ENCODE data around the gene GCNT2. TPM values are rescaled to one million over a fixed set of nuclear protein-coding genes. Genes with fewer than 3 reads are reported as not detected.

Gene GCNT2
- total RNA-seq, 1 donor from 2014 or later: 6.5 TPM

DNA sequence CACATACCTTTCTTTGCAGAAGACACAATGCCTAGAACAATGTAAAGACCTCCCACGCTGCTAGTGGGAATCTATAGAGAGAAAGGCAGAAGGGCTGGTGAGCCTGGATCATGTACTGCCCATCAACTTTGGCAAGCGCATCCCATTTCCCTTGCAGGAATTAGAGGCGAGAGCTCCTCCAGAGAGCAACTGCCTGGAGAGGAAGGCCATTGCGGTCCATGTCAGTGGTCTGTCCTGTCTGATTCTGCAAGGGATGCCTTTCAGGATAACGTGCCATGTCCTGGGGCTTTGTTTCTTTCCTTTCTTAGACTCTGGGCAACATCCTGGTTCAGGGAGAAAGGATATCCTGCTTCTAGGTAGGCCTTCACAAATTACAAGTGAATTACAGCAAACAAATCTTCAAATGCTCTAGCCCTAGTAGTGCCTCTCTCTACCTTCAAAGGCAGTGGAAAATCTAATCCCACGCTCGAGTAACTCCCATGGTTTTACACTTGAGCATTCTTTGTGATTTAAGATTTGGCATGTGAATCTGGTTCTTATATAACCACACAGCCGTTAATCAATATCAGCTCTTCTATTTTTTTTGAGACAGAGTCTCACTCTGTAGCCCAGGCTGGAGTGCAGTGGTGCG lies 38.5 kb downstream of the GCNT2 start:
- TF ChIP-seq CTCF (IDR thresholded peaks at IDR 0.05; ENCODE audit: insufficient read depth, low read length, poor library complexity, severe bottlenecking): no peak
- DNase-seq (ENCODE audit: low read depth): no peak
- Histone ChIP-seq H3K27me3 (ENCODE audit: control insufficient read depth, insufficient read depth, low read length) (no peaks in the 10 kb centered on the region), H3K36me3 (ENCODE audit: control insufficient read depth, insufficient read depth, low read length) (no peaks in the 10 kb centered on the region), H3K4me3 (ENCODE audit: low read depth, low read length) (no peak overlapping the region)

GRCh38 chr6:10561611-10562199 lies 40.6 kb downstream of the GCNT2 start:
- TF ChIP-seq CTCF (IDR thresholded peaks at IDR 0.05; ENCODE audit: insufficient read depth, low read length, poor library complexity, severe bottlenecking): no peak
- DNase-seq (ENCODE audit: low read depth): no peak
- Histone ChIP-seq H3K36me3 (ENCODE audit: control insufficient read depth, insufficient read depth, low read length) (no peaks in the 10 kb centered on the region), H3K4me3 (ENCODE audit: low read depth, low read length) (no peak overlapping the region), H3K27me3 (ENCODE audit: control insufficient read depth, insufficient read depth, low read length) (no peaks in the 10 kb centered on the region)

GRCh38 chr6:10564975-10565673 lies 44.0 kb downstream of the GCNT2 start:
- no peaks in the 10 kb centered on the region for H3K27me3 ChIP-seq (ENCODE audit: control insufficient read depth, insufficient read depth, low read length)
- H3K36me3 ChIP-seq (ENCODE audit: control insufficient read depth, insufficient read depth, low read length): no peaks in the 10 kb centered on the region
- no peak for TF ChIP-seq CTCF (IDR thresholded peaks at IDR 0.05; ENCODE audit: insufficient read depth, low read length, poor library complexity, severe bottlenecking)
- H3K4me3 ChIP-seq (ENCODE audit: low read depth, low read length): no peak overlapping the region
- no peak for DNase-seq (ENCODE audit: low read depth)

DNA sequence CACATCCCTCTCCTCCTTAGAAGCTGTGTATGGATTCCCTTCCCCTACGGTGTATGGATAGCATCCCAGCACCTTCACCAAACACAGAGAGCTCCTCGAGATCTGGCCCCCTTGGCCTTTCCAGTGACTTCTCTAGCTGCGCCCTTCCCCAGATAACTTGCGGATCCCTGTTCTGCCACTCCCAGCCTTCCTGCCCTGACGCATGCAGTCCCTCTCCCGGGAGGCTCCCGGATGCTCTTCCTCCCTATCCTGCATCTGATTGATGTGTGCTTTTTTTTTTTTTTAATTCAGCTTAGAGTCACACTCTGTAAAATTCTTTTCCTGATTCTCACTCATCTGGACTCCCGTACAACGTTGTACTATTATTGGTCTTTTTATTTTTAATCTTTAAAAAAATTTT lies 44.8 kb downstream of the GCNT2 start:
- Histone ChIP-seq H3K27me3 (ENCODE audit: control insufficient read depth, insufficient read depth, low read length) (no peaks in the 10 kb centered on the region), H3K4me3 (ENCODE audit: low read depth, low read length) (no peak overlapping the region), H3K36me3 (ENCODE audit: control insufficient read depth, insufficient read depth, low read length) (no peaks in the 10 kb centered on the region)
- no peak for TF ChIP-seq CTCF (IDR thresholded peaks at IDR 0.05; ENCODE audit: insufficient read depth, low read length, poor library complexity, severe bottlenecking)
- DNase-seq (ENCODE audit: low read depth): no peak

GRCh38 chr6:10567256-10568026 lies 46.3 kb downstream of the GCNT2 start:
- no peak overlapping the region for H3K4me3 ChIP-seq (ENCODE audit: low read depth, low read length)
- H3K27me3 ChIP-seq (ENCODE audit: control insufficient read depth, insufficient read depth, low read length): no peaks in the 10 kb centered on the region
- no peak for DNase-seq (ENCODE audit: low read depth)
- no peak for TF ChIP-seq CTCF (IDR thresholded peaks at IDR 0.05; ENCODE audit: insufficient read depth, low read length, poor library complexity, severe bottlenecking)
- H3K36me3 ChIP-seq (ENCODE audit: control insufficient read depth, insufficient read depth, low read length): no peaks in the 10 kb centered on the region

Measured in kidney epithelial cell (primary cell).